A549 (cell line): ENCODE measurements around the gene TBX18.

Experiments used
- BHLHE40 ChIP-seq: IDR thresholded peaks from 2 replicates; pipeline ENCODE4 v1.6.1; 2012; ENCODE audit warnings: low read depth, low read length, inconsistent platforms
- CEBPB ChIP-seq, 2 experiments: fragments of >200 bp in 1 of 2; sonication (Bioruptor Twin) in 1 of 2; formaldehyde crosslinking in 1 of 2; IDR thresholded peaks; 2 replicates each; pipeline ENCODE4 v1.6.1; 2012 to 2016
- CHD4 ChIP-seq: fragments of 200-600 bp; sonication (generic); IDR thresholded peaks from 2 replicates; pipeline ENCODE4 v1.6.1; 2016; ENCODE audit warnings: antibody characterized with exemption, mild to moderate bottlenecking, borderline replicate concordance
- EP300 ChIP-seq, 2 experiments: fragments of >200 bp; sonication (Bioruptor Twin); formaldehyde crosslinking; IDR thresholded peaks; 2 replicates in 1 of 2; 3 replicates in 1 of 2; pipeline ENCODE4 v1.6.1; 2016 to 2017
- POLR2A ChIP-seq: IDR thresholded peaks from 2 replicates; pipeline ENCODE4 v1.6.1; 2012; ENCODE audit warnings: mild to moderate bottlenecking, low read length
- RAD21 ChIP-seq, 2 experiments: fragments of >200 bp in 1 of 2; sonication (Bioruptor Twin) in 1 of 2; formaldehyde crosslinking in 1 of 2; IDR thresholded peaks in 1 of 2; conservative IDR thresholded peaks in 1 of 2; 2 replicates in 1 of 2; 3 replicates in 1 of 2; pipeline ENCODE4 v1.6.1; 2012 to 2018; ENCODE audit warnings: inconsistent platforms in 1 of 2
- RFX5 ChIP-seq: fragments of 450-650 bp; IDR thresholded peaks from 2 replicates; pipeline ENCODE4 v1.7.1; 2014; ENCODE audit warnings: antibody characterized with exemption, mild to moderate bottlenecking, moderate library complexity
- ZC3H11A ChIP-seq: fragments of 450-650 bp; IDR thresholded peaks from 2 replicates; pipeline ENCODE4 v1.6.1; 2014; ENCODE audit warnings: antibody characterized with exemption, mild to moderate bottlenecking
- TF ChIP-seq, protein P1 (sequence below): fragments of >200 bp; sonication (Bioruptor Twin); formaldehyde crosslinking; IDR thresholded peaks from 3 replicates; pipeline ENCODE4 v1.5.1; 2016
- TF ChIP-seq, protein P2 (sequence below): IDR thresholded peaks from 2 replicates; pipeline ENCODE4 v1.6.1; 2012
- TF ChIP-seq, protein P3 (sequence below): fragments of 200-600 bp; sonication (generic); IDR thresholded peaks from 2 replicates; pipeline ENCODE4 v1.6.1; 2016; ENCODE audit warnings: antibody characterized with exemption, mild to moderate bottlenecking, moderate library complexity

DNA sequence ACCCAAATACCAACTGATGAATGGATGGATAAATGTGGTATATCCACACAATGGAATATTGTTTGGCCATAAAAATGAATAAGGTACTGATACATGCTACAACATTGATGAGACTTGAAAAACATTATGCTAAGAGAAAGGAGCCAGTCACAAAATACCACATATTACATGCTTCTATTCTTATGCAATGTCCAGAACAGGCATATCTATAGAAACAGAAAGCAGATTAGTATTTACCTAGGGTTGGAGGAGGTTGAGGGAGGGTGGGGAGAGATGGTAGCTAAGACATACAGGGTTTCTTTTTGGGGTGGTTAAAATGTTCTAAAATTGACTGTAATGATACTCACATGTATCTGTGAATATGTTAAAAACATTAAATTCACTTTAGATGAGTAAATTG lies 24.8 kb upstream of the TBX18 start:
- TF ChIP-seq CHD4 (no peak), CEBPB (IDR thresholded peaks at IDR 0.05) (no peak), BHLHE40 (no peak), RAD21 (conservative IDR thresholded peaks at IDR 0.05 in 1 of 2, IDR thresholded peaks at IDR 0.05 in 1 of 2) (no peak), ZC3H11A (no peak), POLR2A (no peak), RFX5 (no peak), EP300 (IDR thresholded peaks at IDR 0.05) (no peak)
- TF ChIP-seq, protein P1, sequence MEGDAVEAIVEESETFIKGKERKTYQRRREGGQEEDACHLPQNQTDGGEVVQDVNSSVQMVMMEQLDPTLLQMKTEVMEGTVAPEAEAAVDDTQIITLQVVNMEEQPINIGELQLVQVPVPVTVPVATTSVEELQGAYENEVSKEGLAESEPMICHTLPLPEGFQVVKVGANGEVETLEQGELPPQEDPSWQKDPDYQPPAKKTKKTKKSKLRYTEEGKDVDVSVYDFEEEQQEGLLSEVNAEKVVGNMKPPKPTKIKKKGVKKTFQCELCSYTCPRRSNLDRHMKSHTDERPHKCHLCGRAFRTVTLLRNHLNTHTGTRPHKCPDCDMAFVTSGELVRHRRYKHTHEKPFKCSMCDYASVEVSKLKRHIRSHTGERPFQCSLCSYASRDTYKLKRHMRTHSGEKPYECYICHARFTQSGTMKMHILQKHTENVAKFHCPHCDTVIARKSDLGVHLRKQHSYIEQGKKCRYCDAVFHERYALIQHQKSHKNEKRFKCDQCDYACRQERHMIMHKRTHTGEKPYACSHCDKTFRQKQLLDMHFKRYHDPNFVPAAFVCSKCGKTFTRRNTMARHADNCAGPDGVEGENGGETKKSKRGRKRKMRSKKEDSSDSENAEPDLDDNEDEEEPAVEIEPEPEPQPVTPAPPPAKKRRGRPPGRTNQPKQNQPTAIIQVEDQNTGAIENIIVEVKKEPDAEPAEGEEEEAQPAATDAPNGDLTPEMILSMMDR, result no peak
- TF ChIP-seq, protein P2, sequence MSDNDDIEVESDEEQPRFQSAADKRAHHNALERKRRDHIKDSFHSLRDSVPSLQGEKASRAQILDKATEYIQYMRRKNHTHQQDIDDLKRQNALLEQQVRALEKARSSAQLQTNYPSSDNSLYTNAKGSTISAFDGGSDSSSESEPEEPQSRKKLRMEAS, result no peak
- TF ChIP-seq, protein P3, sequence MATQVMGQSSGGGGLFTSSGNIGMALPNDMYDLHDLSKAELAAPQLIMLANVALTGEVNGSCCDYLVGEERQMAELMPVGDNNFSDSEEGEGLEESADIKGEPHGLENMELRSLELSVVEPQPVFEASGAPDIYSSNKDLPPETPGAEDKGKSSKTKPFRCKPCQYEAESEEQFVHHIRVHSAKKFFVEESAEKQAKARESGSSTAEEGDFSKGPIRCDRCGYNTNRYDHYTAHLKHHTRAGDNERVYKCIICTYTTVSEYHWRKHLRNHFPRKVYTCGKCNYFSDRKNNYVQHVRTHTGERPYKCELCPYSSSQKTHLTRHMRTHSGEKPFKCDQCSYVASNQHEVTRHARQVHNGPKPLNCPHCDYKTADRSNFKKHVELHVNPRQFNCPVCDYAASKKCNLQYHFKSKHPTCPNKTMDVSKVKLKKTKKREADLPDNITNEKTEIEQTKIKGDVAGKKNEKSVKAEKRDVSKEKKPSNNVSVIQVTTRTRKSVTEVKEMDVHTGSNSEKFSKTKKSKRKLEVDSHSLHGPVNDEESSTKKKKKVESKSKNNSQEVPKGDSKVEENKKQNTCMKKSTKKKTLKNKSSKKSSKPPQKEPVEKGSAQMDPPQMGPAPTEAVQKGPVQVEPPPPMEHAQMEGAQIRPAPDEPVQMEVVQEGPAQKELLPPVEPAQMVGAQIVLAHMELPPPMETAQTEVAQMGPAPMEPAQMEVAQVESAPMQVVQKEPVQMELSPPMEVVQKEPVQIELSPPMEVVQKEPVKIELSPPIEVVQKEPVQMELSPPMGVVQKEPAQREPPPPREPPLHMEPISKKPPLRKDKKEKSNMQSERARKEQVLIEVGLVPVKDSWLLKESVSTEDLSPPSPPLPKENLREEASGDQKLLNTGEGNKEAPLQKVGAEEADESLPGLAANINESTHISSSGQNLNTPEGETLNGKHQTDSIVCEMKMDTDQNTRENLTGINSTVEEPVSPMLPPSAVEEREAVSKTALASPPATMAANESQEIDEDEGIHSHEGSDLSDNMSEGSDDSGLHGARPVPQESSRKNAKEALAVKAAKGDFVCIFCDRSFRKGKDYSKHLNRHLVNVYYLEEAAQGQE, result no peak
